G401 (cell line): ENCODE data around the gene TMEM25. TPM values are rescaled to one million over a fixed set of nuclear protein-coding genes. Genes with fewer than 3 reads are reported as not detected.
"Not testable (repeated sequence)": the region's sequence is repeated elsewhere in the genome, so short reads cannot be mapped to it uniquely, and the experiment has no call there.

Experiments
- DNase-seq: peaks from one replicate; pipeline ENCODE4 v3.0.0-alpha.2; 2015; ENCODE audit warnings: low spot score
- in situ Hi-C: cut with HindIII; loops from 2 replicates; pipeline ENCODE4 v1.10.0; 2016; ENCODE audit warnings: low sequenced_read_pairs, mixed read lengths
- total RNA-seq: library from RNA; depleted of rRNA; stranded (reverse); fragments of >200 nt; shearing (Covaris generic); gene quantifications from 2 replicates; pipeline ENCODE4 v1.2.3, GENCODE V29; 2014

The TMEM25 gene
- total RNA-seq, 1 experiment from 2014 or later: 23.1 TPM

- in situ Hi-C loops: no loop called here
- peak; percentile 73 for DNase-seq
Measured at GRCh38 chr11:118530180-118530682, 761 bp upstream of the TMEM25 start.

- in situ Hi-C loops: no loop called here
- peak; percentile 32 for DNase-seq
Measured at GRCh38 chr11:118531597-118532084, 649 bp downstream of the TMEM25 start.

GRCh38 chr11:118532091-118532490, 1.1 kb downstream of the TMEM25 start:
- in situ Hi-C loops: no loop called here
- no peak for DNase-seq

- in situ Hi-C loops: no loop called here
- no peak for DNase-seq
Measured at GRCh38 chr11:118532852-118533768, 2.1 kb downstream of the TMEM25 start.

- in situ Hi-C loops: no loop called here
- peak; percentile 35 for DNase-seq
Measured at GRCh38 chr11:118533769-118534729, 3.1 kb downstream of the TMEM25 start.

GRCh38 chr11:118535261-118535660, 4.3 kb downstream of the TMEM25 start:
- in situ Hi-C loops: no loop called here

GRCh38 chr11:118536726-118537125, 5.7 kb downstream of the TMEM25 start:
- DNase-seq: no peak
- in situ Hi-C loops: no loop called here

More at GRCh38 chr11:118535261-118535660, 4.3 kb downstream of the TMEM25 start:
- DNase-seq: no peak

- no peak for DNase-seq
- in situ Hi-C loops: no loop called here
Measured at GRCh38 chr11:118537409-118537980, 6.5 kb downstream of the TMEM25 start.

GRCh38 chr11:118544010-118544646, 13.1 kb downstream of the TMEM25 start:
- DNase-seq: no peak
- in situ Hi-C loops: no loop called here

- DNase-seq: no peak
- in situ Hi-C loops: no loop called here
Measured at GRCh38 chr11:118544647-118545010, 13.6 kb downstream of the TMEM25 start.

GRCh38 chr11:118545533-118545932, 14.5 kb downstream of the TMEM25 start:
- DNase-seq: no peak
- in situ Hi-C loops: no loop called here

GRCh38 chr11:118547132-118547531, 16.1 kb downstream of the TMEM25 start:
- no peak for DNase-seq
- in situ Hi-C loops: no loop called here

GRCh38 chr11:118552341-118552740, 21.3 kb downstream of the TMEM25 start:
- in situ Hi-C loops: no loop called here
- no peak for DNase-seq

GRCh38 chr11:118560806-118561205, 29.8 kb downstream of the TMEM25 start:
- in situ Hi-C loops: no loop called here
- no peak for DNase-seq

GRCh38 chr11:118565051-118565450, 34.1 kb downstream of the TMEM25 start:
- in situ Hi-C loops: no loop called here
- DNase-seq: peak; percentile 19

GRCh38 chr11:118569670-118570069, 38.7 kb downstream of the TMEM25 start:
- DNase-seq: no peak
- in situ Hi-C loops: no loop called here

- no peak for DNase-seq
- in situ Hi-C loops: no loop called here
Measured at GRCh38 chr11:118570787-118571186, 39.8 kb downstream of the TMEM25 start.

- DNase-seq: peak; percentile 22
- in situ Hi-C loops: not testable (repeated sequence)
Measured at GRCh38 chr11:118571701-118572060, 40.7 kb downstream of the TMEM25 start.
